Measurements from ENCODE around the gene ATP2A1.

GRCh38 chr16:28898942-28899341 lies 20.7 kb downstream of the ATP2A1 start:
- TF ChIP-seq EZH2 (IDR thresholded peaks at IDR 0.05) (no peak), POLR2AphosphoS5 (IDR thresholded peaks at IDR 0.05; ENCODE audit: borderline replicate concordance, low read depth, low read length) (no peak)

Measured in SK-N-MC (cell line).